ENCODE results near the gene LPGAT1.
"Not testable (repeated sequence)": the region's sequence is repeated elsewhere in the genome, so short reads cannot be mapped to it uniquely, and the experiment has no call there.

LPGAT1 gene

GRCh38 chr1:211830328-211831142 is at the start of gene LPGAT1:
Gene LPGAT1 (minus strand): TSS chr1:211830763. CDS start chr1:211829296, 1,467 bp downstream.
- DNase-seq (ENCODE audit: low spot score), result peak; percentile 38

- no peak for DNase-seq (ENCODE audit: low spot score)
Measured at GRCh38 chr1:211879475-211879874, 48.9 kb upstream of the LPGAT1 start.

- DNase-seq (ENCODE audit: low spot score), result no peak
Measured at GRCh38 chr1:211876851-211877590, 46.5 kb upstream of the LPGAT1 start.

GRCh38 chr1:211875541-211875940 is 45.0 kb upstream of the LPGAT1 start:
- DNase-seq (ENCODE audit: low spot score), result no peak

- no peak for DNase-seq (ENCODE audit: low spot score)
Measured at GRCh38 chr1:211874521-211875347, 44.2 kb upstream of the LPGAT1 start.

- DNase-seq (ENCODE audit: low spot score), result not testable (repeated sequence)
Measured at GRCh38 chr1:211873731-211874130, 43.2 kb upstream of the LPGAT1 start.

- DNase-seq (ENCODE audit: low spot score), result no peak
Measured at GRCh38 chr1:211870156-211870555, 39.6 kb upstream of the LPGAT1 start.

- no peak for DNase-seq (ENCODE audit: low spot score)
Measured at GRCh38 chr1:211865180-211865579, 34.6 kb upstream of the LPGAT1 start.

- no peak for DNase-seq (ENCODE audit: low spot score)
Measured at GRCh38 chr1:211859405-211859804, 28.8 kb upstream of the LPGAT1 start.

- DNase-seq (ENCODE audit: low spot score), result no peak
Measured at GRCh38 chr1:211851174-211851573, 20.6 kb upstream of the LPGAT1 start.

- DNase-seq (ENCODE audit: low spot score), result no peak
Measured at GRCh38 chr1:211843507-211844298, 13.1 kb upstream of the LPGAT1 start.

- DNase-seq (ENCODE audit: low spot score), result no peak
Measured at GRCh38 chr1:211843018-211843417, 12.5 kb upstream of the LPGAT1 start.

GRCh38 chr1:211842518-211842917 is 12.0 kb upstream of the LPGAT1 start:
- DNase-seq (ENCODE audit: low spot score), result no peak

GRCh38 chr1:211839106-211839505 is 8.5 kb upstream of the LPGAT1 start:
- no peak for DNase-seq (ENCODE audit: low spot score)

GRCh38 chr1:211833174-211833820 is 2.7 kb upstream of the LPGAT1 start:
- DNase-seq (ENCODE audit: low spot score), result no peak

GRCh38 chr1:211832661-211833060 is 2.1 kb upstream of the LPGAT1 start:
- DNase-seq (ENCODE audit: low spot score), result no peak

- DNase-seq (ENCODE audit: low spot score), result no peak
Measured at GRCh38 chr1:211831558-211832323, 1.2 kb upstream of the LPGAT1 start.

- DNase-seq (ENCODE audit: low spot score), result no peak
Measured at GRCh38 chr1:211830055-211830327, 572 bp downstream of the LPGAT1 start.

GRCh38 chr1:211829343-211830054 is 1.1 kb downstream of the LPGAT1 start:
- no peak for DNase-seq (ENCODE audit: low spot score)
